Mesendoderm (in vitro differentiated cells): Measurements from ENCODE around the gene OR2T10.
"Not testable (repeated sequence)": the region's sequence is repeated elsewhere in the genome, so short reads cannot be mapped to it uniquely, and the experiment has no call there.

Experiments used
- DNase-seq: peaks from one replicate; pipeline ENCODE4 v3.0.0; 2013
- H2AK5ac ChIP-seq: 2 replicates; pipeline ENCODE4 v1.6.1; 2013; ENCODE audit warnings: low read length, inconsistent platforms
- H2BK120ac ChIP-seq: 2 replicates; pipeline ENCODE4 v1.6.1; 2013; ENCODE audit warnings: low read depth, mild to moderate bottlenecking, low read length, moderate library complexity, mixed read lengths
- H2BK15ac ChIP-seq: replicated peaks from 2 replicates; pipeline ENCODE4 v1.6.1; 2013; ENCODE audit warnings: low read depth, mild to moderate bottlenecking, moderate library complexity
- H2BK5ac ChIP-seq: 2 replicates; pipeline ENCODE4 v1.6.1; 2013; ENCODE audit warnings: low read length, inconsistent platforms
- H3K18ac ChIP-seq: 2 replicates; pipeline ENCODE4 v1.6.1; 2013; ENCODE audit warnings: mild to moderate bottlenecking, low read length, mixed read lengths
- H3K23ac ChIP-seq: one replicate; pipeline ENCODE4 v1.6.1; 2013; ENCODE audit warnings: low read length
- H3K27ac ChIP-seq: 2 replicates; pipeline ENCODE4 v1.5.1; 2013; ENCODE audit warnings: low read depth, mild to moderate bottlenecking, inconsistent platforms, low read length, moderate library complexity
- H3K27me3 ChIP-seq: 2 replicates; pipeline ENCODE4 v1.6.1; 2013; ENCODE audit warnings: low read length, control low read depth, mild to moderate bottlenecking, inconsistent platforms; ENCODE audit not compliant: insufficient read depth, poor library complexity
- H3K36me3 ChIP-seq: 2 replicates; pipeline ENCODE4 v1.6.1; 2013; ENCODE audit warnings: low read length, inconsistent platforms; ENCODE audit not compliant: control insufficient read depth, insufficient read depth
- H3K4ac ChIP-seq: one replicate; pipeline ENCODE4 v1.6.1; 2013; ENCODE audit warnings: low read depth, mild to moderate bottlenecking, low read length, moderate library complexity
- H3K4me1 ChIP-seq: 2 replicates; pipeline ENCODE4 v1.6.1; 2013; ENCODE audit warnings: low read depth, low read length, inconsistent platforms; ENCODE audit not compliant: control insufficient read depth
- H3K4me2 ChIP-seq: 2 replicates; pipeline ENCODE4 v1.6.1; 2013; ENCODE audit warnings: low read length
- H3K4me3 ChIP-seq: 2 replicates; pipeline ENCODE4 v1.5.1; 2013; ENCODE audit warnings: mild to moderate bottlenecking, low read length
- H3K56ac ChIP-seq: one replicate; pipeline ENCODE4 v1.6.1; 2013; ENCODE audit warnings: low read length
- H3K79me1 ChIP-seq: 2 replicates; pipeline ENCODE4 v1.6.1; 2013; ENCODE audit warnings: low read length, inconsistent platforms
- H3K79me2 ChIP-seq: 2 replicates; pipeline ENCODE4 v1.6.1; 2013; ENCODE audit warnings: mild to moderate bottlenecking, low read length; ENCODE audit not compliant: control insufficient read depth, insufficient read depth
- H3K9ac ChIP-seq: 2 replicates; pipeline ENCODE4 v1.6.1; 2013; ENCODE audit warnings: low read length, inconsistent platforms
- H4K5ac ChIP-seq: one replicate; pipeline ENCODE4 v1.6.1; 2013; ENCODE audit warnings: low read length
- H4K8ac ChIP-seq: one replicate; pipeline ENCODE4 v1.6.1; 2013; ENCODE audit warnings: low read depth, mild to moderate bottlenecking, control low read depth, low read length, moderate library complexity
- WGBS: extraction: QIAGEN DNeasy Blood & Tissue Kit; methylation state at CpG from one replicate; pipeline ENCODE4 v1.1.7; 2013; ENCODE audit warnings: low lambda C conversion rate, missing lambda C conversion rate; ENCODE audit not compliant: insufficient coverage; ENCODE audit errors: extremely low coverage; 5-methylcytosine and 5-hydroxymethylcytosine counted together

Gene OR2T10

DNA sequence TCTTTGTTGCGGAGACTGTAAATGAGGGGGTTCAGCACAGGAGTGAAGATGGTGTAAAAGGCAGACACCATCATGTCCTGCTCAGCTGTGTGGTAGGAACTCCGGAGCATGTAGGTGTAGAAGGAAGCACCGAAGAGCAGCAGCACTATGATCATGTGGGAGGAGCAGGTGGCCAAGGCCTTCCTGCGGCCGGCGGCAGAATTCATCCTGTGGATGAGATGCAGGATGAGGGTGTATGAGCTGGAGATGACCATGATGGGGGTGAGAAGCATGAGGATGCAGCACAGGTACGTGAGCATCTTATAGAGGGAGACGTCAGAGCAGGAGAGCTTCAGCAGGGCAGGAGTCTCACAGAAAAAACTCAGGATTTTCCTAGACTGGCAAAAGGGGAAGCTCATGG, 23.6 kb downstream of the OR2T10 start:
- H3K4me1 ChIP-seq, H3K23ac ChIP-seq, H2AK5ac ChIP-seq, H3K79me2 ChIP-seq, H3K18ac ChIP-seq, H4K5ac ChIP-seq, H4K8ac ChIP-seq, H3K56ac ChIP-seq, H3K27ac ChIP-seq, H3K4me2 ChIP-seq, H3K4me3 ChIP-seq, H2BK5ac ChIP-seq, H2BK15ac ChIP-seq, H3K79me1 ChIP-seq, H2BK120ac ChIP-seq, DNase-seq, H3K9ac ChIP-seq, H3K4ac ChIP-seq, H3K27me3 ChIP-seq, H3K36me3 ChIP-seq: not testable (repeated sequence)
- WGBS = no CpG with 5 or more reads among the region's 8 CpGs

DNA sequence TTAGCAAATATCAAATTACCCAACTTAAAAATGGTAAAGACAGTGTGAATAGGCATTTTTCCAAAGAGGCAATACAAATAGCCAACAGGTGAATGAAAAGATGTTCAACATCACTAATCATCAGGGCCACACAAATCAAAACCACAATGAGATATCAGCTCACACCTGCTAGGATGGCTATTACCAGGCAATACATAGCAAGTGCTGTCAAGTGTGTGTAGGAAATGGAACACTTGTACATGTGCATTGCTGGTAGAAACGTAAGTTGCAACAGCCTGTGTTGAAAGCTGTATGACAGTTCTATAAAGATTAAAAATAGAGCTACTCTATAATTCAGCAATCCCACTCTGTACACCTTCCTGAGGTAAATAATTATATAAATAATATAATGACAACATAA, 25.5 kb downstream of the OR2T10 start:
- not testable (repeated sequence) for DNase-seq, H2BK120ac ChIP-seq, H2AK5ac ChIP-seq, H3K23ac ChIP-seq, H2BK5ac ChIP-seq, H3K4me2 ChIP-seq, H3K36me3 ChIP-seq, H3K4ac ChIP-seq, H2BK15ac ChIP-seq, H3K27me3 ChIP-seq, H3K4me3 ChIP-seq, H3K9ac ChIP-seq, H3K56ac ChIP-seq, H3K79me1 ChIP-seq, H4K8ac ChIP-seq, H4K5ac ChIP-seq, H3K4me1 ChIP-seq, H3K18ac ChIP-seq, H3K27ac ChIP-seq, H3K79me2 ChIP-seq
- WGBS = no CpG with 5 or more reads among the region's 1 CpG

DNA sequence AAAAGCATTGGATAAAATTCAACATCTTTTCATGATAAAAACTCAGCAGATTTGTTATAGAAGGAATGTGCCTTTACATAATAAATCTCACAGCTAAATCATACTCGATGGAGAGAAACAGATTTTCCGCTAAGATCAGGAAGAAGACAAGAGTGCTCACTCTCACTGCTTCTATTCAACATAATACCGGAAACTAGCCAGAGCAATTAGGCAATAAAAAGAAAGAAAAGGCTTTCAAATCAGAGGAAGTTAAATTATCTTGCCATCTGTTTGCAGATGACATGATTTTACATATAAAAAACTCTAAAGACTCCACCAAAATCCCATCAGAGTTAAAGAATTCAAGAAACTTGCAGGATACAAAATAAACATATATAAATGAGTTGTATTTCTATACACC, 26.7 kb downstream of the OR2T10 start:
- not testable (repeated sequence) for H3K4me3 ChIP-seq, H3K4me2 ChIP-seq
- no CpG with 5 or more reads among the region's 3 CpGs for WGBS

DNA sequence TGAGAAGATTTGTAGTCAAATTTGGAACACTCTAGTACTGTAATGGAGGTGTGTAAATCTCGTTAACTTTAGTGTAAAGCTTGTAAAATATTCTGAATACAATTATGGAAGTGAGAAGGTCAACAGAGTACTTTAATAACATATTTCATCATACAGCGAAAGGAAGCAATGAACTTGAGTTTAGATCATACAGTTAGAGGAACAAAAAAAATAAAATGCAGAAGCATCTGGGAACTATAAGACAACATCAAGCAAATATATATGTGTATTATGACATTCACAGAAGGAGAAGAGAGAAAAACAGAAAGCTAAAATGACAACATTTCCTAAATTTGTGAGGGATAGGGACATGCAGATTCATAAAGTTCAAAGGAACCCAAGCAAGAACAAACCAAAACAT, 28.5 kb downstream of the OR2T10 start:
- H3K36me3 ChIP-seq, H4K8ac ChIP-seq, H4K5ac ChIP-seq, DNase-seq, H2BK120ac ChIP-seq, H3K4ac ChIP-seq, H3K79me1 ChIP-seq, H3K56ac ChIP-seq, H3K4me1 ChIP-seq, H3K27me3 ChIP-seq, H3K79me2 ChIP-seq, H3K27ac ChIP-seq, H2BK15ac ChIP-seq, H3K9ac ChIP-seq, H3K4me3 ChIP-seq, H2AK5ac ChIP-seq, H3K23ac ChIP-seq, H3K18ac ChIP-seq, H2BK5ac ChIP-seq, H3K4me2 ChIP-seq: not testable (repeated sequence)
- WGBS = no CpG with 5 or more reads among the region's 2 CpGs

More for the DNA sequence above, 26.7 kb downstream of the OR2T10 start:
- H2BK5ac ChIP-seq, H2BK120ac ChIP-seq, H3K4me1 ChIP-seq, H3K36me3 ChIP-seq, H2AK5ac ChIP-seq, H2BK15ac ChIP-seq, H3K27ac ChIP-seq, H3K4ac ChIP-seq, H4K8ac ChIP-seq, H3K27me3 ChIP-seq, H3K9ac ChIP-seq, DNase-seq, H3K18ac ChIP-seq, H3K56ac ChIP-seq, H3K79me2 ChIP-seq, H4K5ac ChIP-seq, H3K79me1 ChIP-seq, H3K23ac ChIP-seq: not testable (repeated sequence)

DNA sequence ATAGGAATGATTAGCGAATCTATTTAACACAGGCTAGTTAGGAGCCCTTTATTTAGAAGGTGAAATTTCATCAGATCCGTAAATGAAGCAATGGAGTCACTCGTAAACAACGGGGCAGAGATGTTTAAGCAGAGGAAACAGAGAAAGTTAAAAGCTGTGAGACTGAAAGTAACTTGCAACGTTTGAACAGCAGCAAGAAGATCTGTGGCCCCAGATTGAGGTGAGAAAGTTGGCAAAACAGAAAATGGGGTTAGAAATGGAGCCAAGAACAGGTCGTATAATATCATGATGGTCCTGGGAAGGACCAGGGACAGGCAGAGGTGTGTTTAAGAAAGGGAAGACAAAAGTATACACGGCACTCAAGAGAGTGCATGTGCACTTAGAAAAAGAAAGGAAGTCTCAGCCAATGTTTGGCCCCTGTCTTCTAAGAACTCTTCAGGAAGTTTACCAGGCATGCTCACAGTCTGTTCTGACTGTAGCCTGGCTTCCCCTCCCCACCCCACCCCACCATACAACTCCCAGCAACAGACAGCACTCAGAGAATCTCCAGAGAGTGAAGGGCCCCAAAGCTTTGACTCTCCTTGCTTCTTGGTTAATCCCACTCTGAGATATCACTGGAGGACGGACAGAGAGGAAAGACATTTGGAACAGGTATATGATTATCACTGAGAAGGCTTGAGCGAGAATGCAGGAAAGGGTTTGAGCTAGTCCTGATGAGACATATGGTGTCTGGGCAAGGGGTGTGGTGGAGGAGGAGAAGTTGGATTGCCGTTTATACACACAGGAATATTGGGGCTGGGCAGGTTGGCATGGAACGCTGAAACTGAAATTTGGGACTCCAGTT, 31.7 kb downstream of the OR2T10 start:
- H4K8ac ChIP-seq, H3K23ac ChIP-seq, H3K4ac ChIP-seq, H2BK5ac ChIP-seq, DNase-seq, H3K4me2 ChIP-seq, H3K27me3 ChIP-seq, H2BK120ac ChIP-seq, H4K5ac ChIP-seq, H3K4me1 ChIP-seq, H2BK15ac ChIP-seq, H3K9ac ChIP-seq, H2AK5ac ChIP-seq, H3K4me3 ChIP-seq, H3K56ac ChIP-seq, H3K79me2 ChIP-seq, H3K27ac ChIP-seq, H3K79me1 ChIP-seq, H3K18ac ChIP-seq, H3K36me3 ChIP-seq: not testable (repeated sequence)
- no CpG with 5 or more reads among the region's 11 CpGs for WGBS

DNA sequence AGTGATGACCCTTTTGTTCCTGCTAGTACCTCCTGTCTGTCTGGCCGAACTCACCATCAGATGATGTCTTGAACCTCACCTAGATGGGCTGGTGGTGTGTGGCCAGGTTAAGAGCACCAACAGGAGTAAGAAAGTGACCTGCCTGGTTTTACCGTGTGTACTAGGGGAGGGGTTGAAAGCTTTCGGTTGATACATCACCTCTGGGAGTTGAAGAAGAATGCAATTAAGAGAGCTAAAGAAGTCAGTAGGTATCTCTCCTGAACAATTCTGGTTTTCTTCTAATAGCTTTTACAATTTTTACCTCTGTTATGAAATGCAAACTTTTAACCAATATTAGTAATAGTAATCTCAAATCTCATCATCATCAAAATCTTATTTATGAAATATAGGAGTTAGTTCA, 34.8 kb downstream of the OR2T10 start, which contains the start of gene OR2T29:
Gene OR2T29, minus strand, starts transcription at position 101 of the 400 bp plus-strand sequence. CDS start 3,281 bp downstream, outside the sequence.
- not testable (repeated sequence) for H3K36me3 ChIP-seq, H2BK15ac ChIP-seq, H4K5ac ChIP-seq, H3K4me3 ChIP-seq, H3K56ac ChIP-seq, H3K4me2 ChIP-seq, H2AK5ac ChIP-seq, H3K79me1 ChIP-seq, H3K79me2 ChIP-seq, H2BK120ac ChIP-seq, DNase-seq, H3K23ac ChIP-seq, H2BK5ac ChIP-seq, H3K27me3 ChIP-seq, H3K18ac ChIP-seq, H4K8ac ChIP-seq, H3K4ac ChIP-seq, H3K9ac ChIP-seq, H3K27ac ChIP-seq, H3K4me1 ChIP-seq
- no CpG with 5 or more reads among the region's 3 CpGs for WGBS
